ENCODE measurements around the gene CCT6A. TPM values are rescaled to one million over a fixed set of nuclear protein-coding genes. Genes with fewer than 3 reads are reported as not detected.
"Not testable (repeated sequence)": the region's sequence is repeated elsewhere in the genome, so short reads cannot be mapped to it uniquely, and the experiment has no call there.

Gene CCT6A
- total RNA-seq, 2 experiments from 2014 or later = 225 to 231 TPM

DNA sequence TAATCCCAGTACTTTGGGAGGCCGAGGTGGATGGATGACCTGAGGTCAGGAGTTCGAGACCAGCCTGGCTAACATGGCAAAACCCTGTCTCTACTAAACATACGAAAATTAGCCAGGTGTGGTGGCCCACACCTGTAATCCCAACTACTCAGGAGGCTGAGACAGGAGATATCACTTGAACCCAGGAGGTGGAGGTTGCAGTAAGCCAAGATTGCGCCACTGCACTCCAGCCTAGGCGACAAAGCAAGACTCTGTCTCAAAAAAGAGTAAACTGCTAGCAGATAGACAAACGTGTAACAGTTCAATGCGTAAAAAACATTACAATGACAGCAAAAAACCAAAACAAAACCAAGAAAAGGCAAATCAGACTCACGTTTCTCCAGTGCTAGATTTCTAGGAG lies 20.0 kb upstream of the CCT6A start:
- H3K27ac Mint-ChIP-seq; intact Hi-C loops (cut with micrococcal nuclease); H3K4me3 Mint-ChIP-seq; H3K4me1 Mint-ChIP-seq (ENCODE audit: low read depth); H3K9me3 Mint-ChIP-seq; H3K27me3 Mint-ChIP-seq (ENCODE audit: low read depth); DNase-seq: not testable (repeated sequence)
- CTCF ChIA-PET = interaction anchor here (0.9 kb wide), 1 partner anchor 38 kb away, joined by 3 read pairs; no protein-coding TSS in a partner anchor
- peaks cover 26% of the 10 kb centered on the region for H3K36me3 Mint-ChIP-seq (ENCODE audit: low read depth)

DNA sequence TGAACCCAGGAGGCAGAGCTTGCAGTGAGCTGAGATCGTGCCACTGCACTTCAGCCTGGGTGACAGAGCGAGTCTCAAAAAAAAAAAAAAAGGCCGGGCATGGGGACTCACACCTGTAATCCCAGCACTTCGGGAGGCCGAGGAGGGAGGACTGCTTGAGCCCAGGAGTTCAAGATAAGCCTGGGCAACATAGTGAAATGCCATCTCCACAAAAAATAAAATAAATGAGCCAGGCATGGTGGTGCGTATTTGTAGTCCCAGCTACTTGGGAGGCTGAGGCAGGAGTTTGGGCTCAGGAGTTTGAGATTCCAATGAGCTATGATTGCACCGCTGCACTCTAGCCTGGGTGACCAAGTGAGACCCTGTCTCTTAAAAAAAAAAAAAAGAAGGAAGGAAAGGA lies 19.0 kb upstream of the CCT6A start:
- H3K9me3 Mint-ChIP-seq; H3K4me1 Mint-ChIP-seq (ENCODE audit: low read depth); H3K27ac Mint-ChIP-seq; intact Hi-C loops (cut with micrococcal nuclease); DNase-seq; H3K4me3 Mint-ChIP-seq; H3K27me3 Mint-ChIP-seq (ENCODE audit: low read depth): not testable (repeated sequence)
- CTCF ChIA-PET = interaction anchor here (2.1 kb wide), 1 partner anchor 42 kb away, joined by 5 read pairs; no protein-coding TSS in a partner anchor
- peaks cover 23% of the 10 kb centered on the region for H3K36me3 Mint-ChIP-seq (ENCODE audit: low read depth)

- DNase-seq = peak; percentile 54
- H3K27ac Mint-ChIP-seq = peak overlapping the region; percentile 48
- CTCF ChIA-PET = interaction anchor here (0.9 to 2.1 kb wide), 3 partner anchors 17 to 70 kb away, joined by 3 to 5 read pairs (median 5); partner anchors contain the start of genes CCT6A and PSPH
- H3K27me3 Mint-ChIP-seq (ENCODE audit: low read depth) = no peaks in the 10 kb centered on the region
- peaks cover 21% of the 10 kb centered on the region for H3K36me3 Mint-ChIP-seq (ENCODE audit: low read depth)
- intact Hi-C loops (cut with micrococcal nuclease) = loop anchor here (1.0 kb wide), 1 partner anchor 17 kb away; the partner anchor contains the start of genes CCT6A and PSPH
- no peaks in the 10 kb centered on the region for H3K9me3 Mint-ChIP-seq
- H3K4me3 Mint-ChIP-seq = peak overlapping the region; percentile 82
- peaks cover 7% of the 10 kb centered on the region for H3K4me1 Mint-ChIP-seq (ENCODE audit: low read depth)
These were observed 17.7 kb upstream of the CCT6A start for GRCh38 chr7:56033671-56034432.

GRCh38 chr7:56040730-56041129 lies 10.8 kb upstream of the CCT6A start:
- Mint-ChIP-seq H3K27me3 (ENCODE audit: low read depth) (no peaks in the 10 kb centered on the region), H3K4me3 (no peak overlapping the region), H3K36me3 (ENCODE audit: low read depth) (peaks cover 13% of the 10 kb centered on the region), H3K27ac (no peak overlapping the region), H3K9me3 (no peaks in the 10 kb centered on the region), H3K4me1 (ENCODE audit: low read depth) (no peaks in the 10 kb centered on the region)
- DNase-seq = no peak
- CTCF ChIA-PET = interaction anchor here (0.6 to 0.7 kb wide), 2 partner anchors 20 to 25 kb away, joined by 3 read pairs; no protein-coding TSS in a partner anchor
- intact Hi-C loops (cut with micrococcal nuclease) = no loop called here

GRCh38 chr7:56045758-56046157 lies 5.8 kb upstream of the CCT6A start:
- H3K27ac Mint-ChIP-seq; DNase-seq; H3K4me3 Mint-ChIP-seq; H3K9me3 Mint-ChIP-seq; intact Hi-C loops (cut with micrococcal nuclease); CTCF ChIA-PET; H3K27me3 Mint-ChIP-seq (ENCODE audit: low read depth): not testable (repeated sequence)
- Mint-ChIP-seq H3K36me3 (ENCODE audit: low read depth) (peaks cover 13% of the 10 kb centered on the region), H3K4me1 (ENCODE audit: low read depth) (peaks cover 16% of the 10 kb centered on the region)

DNA sequence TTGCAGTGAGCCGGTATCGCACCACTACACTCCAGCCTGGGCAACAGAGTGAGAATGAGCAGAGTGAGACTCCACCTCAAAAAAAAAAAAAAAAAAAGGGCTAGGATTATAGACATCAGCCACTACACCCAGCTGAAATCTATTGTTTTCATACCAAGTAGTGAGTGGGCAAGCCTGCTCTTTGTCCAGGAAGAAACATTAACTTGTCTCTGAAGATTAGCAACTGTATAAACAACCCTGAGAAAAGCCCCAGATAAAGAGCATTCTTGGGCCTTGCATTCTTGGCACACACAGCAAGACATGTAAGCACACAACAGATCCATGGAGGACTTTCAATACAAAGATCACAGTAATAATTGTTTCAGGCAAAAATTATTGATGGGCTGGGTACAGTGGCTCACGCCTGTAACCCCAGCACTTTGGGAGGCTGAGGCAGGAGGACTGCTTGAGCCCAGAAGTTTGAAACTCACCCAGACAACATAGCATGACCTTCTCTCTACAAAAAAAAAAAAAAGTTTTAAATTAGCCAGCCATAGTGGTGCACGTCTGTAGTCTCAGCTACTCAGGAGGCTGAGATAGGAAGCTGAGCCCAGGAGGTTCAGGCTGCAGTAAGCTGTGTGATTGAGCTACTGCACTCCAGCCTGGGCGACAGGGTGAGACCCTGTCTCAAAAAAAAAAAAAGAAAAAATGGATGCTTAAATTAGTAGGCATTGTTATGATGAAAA lies 4.7 kb upstream of the CCT6A start:
- peaks cover 17% of the 10 kb centered on the region for H3K36me3 Mint-ChIP-seq (ENCODE audit: low read depth)
- H3K4me3 Mint-ChIP-seq = no peak overlapping the region
- H3K4me1 Mint-ChIP-seq (ENCODE audit: low read depth) = peaks cover 16% of the 10 kb centered on the region
- DNase-seq = no peak
- CTCF ChIA-PET = interaction anchor here (0.6 kb wide), 1 partner anchor 767 kb away, joined by 7 read pairs; no protein-coding TSS in a partner anchor
- no peak overlapping the region for H3K27ac Mint-ChIP-seq
- H3K27me3 Mint-ChIP-seq (ENCODE audit: low read depth) = no peaks in the 10 kb centered on the region
- intact Hi-C loops (cut with micrococcal nuclease) = no loop called here
- H3K9me3 Mint-ChIP-seq = no peaks in the 10 kb centered on the region

- H3K9me3 Mint-ChIP-seq; H3K27me3 Mint-ChIP-seq (ENCODE audit: low read depth); intact Hi-C loops (cut with micrococcal nuclease); H3K27ac Mint-ChIP-seq; H3K4me3 Mint-ChIP-seq; DNase-seq: not testable (repeated sequence)
- CTCF ChIA-PET = interaction anchor here (0.6 kb wide), 1 partner anchor 768 kb away, joined by 7 read pairs; no protein-coding TSS in a partner anchor
- H3K36me3 Mint-ChIP-seq (ENCODE audit: low read depth) = peaks cover 16% of the 10 kb centered on the region
- H3K4me1 Mint-ChIP-seq (ENCODE audit: low read depth) = peaks cover 18% of the 10 kb centered on the region
These were observed 4.0 kb upstream of the CCT6A start for GRCh38 chr7:56047446-56048116.

- CTCF ChIA-PET = no interaction called here
- Mint-ChIP-seq H3K27me3 (ENCODE audit: low read depth) (no peaks in the 10 kb centered on the region), H3K9me3 (no peaks in the 10 kb centered on the region), H3K4me1 (ENCODE audit: low read depth) (peaks cover 24% of the 10 kb centered on the region), H3K4me3 (no peak overlapping the region), H3K36me3 (ENCODE audit: low read depth) (peaks cover 17% of the 10 kb centered on the region), H3K27ac (no peak overlapping the region)
- DNase-seq = no peak
- intact Hi-C loops (cut with micrococcal nuclease) = no loop called here
These were observed 3.3 kb upstream of the CCT6A start for GRCh38 chr7:56048245-56048644.

GRCh38 chr7:56048763-56049162 lies 2.8 kb upstream of the CCT6A start:
- Mint-ChIP-seq H3K4me1 (ENCODE audit: low read depth) (peaks cover 29% of the 10 kb centered on the region), H3K36me3 (ENCODE audit: low read depth) (peaks cover 21% of the 10 kb centered on the region)
- H3K27me3 Mint-ChIP-seq (ENCODE audit: low read depth); H3K9me3 Mint-ChIP-seq; H3K27ac Mint-ChIP-seq; intact Hi-C loops (cut with micrococcal nuclease); H3K4me3 Mint-ChIP-seq; DNase-seq: not testable (repeated sequence)
- CTCF ChIA-PET = interaction anchor here (0.5 to 3.0 kb wide), 2 partner anchors 16 to 25 kb away, joined by 3 to 15 read pairs; no protein-coding TSS in a partner anchor

DNA sequence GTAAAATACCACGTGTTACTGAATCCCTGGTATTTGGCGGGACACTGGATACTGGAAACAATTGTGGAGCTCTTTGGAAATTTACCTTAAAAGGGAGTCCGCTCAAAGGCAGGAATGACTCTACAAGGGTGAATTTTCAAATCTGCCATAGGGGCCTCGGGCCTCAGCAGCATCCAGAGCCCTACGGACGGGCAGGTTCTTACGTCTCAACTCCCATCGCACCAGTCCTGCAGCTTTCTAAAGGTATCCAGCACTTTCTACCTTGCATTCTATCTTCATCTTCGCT lies 569 bp upstream of the CCT6A start:
- no peaks in the 10 kb centered on the region for H3K9me3 Mint-ChIP-seq
- peaks cover 48% of the 10 kb centered on the region for H3K4me1 Mint-ChIP-seq (ENCODE audit: low read depth)
- CTCF ChIA-PET = interaction anchor here (0.7 to 3.0 kb wide), 5 partner anchors 12 to 73 kb away, joined by 3 to 15 read pairs (median 4); no protein-coding TSS in a partner anchor

DNA sequence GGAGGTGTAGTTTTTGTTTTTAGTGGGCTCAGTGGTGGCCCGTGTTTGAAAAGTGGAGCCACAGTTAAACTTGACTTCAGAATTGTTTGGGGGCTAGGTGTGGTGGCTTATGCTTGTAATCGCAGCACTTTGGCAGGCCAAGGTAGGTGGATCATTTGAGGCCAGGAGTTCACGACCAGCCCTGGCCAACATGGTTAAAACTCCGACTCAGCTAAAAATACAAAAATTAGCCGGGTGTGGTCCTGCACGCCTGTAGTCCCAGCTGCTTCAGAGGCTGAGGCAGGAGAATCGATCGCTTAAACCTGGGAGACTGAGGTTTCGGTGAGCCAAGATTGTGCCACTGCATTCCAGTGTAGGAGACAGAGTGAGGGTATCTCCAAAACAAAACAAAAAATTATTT lies 1.8 kb downstream of the CCT6A start:
- Mint-ChIP-seq H3K4me3 (peak overlapping the region; percentile 68), H3K27ac (peak overlapping the region; percentile 56), H3K4me1 (ENCODE audit: low read depth) (peaks cover 54% of the 10 kb centered on the region), H3K36me3 (ENCODE audit: low read depth) (peaks cover 47% of the 10 kb centered on the region), H3K9me3 (no peaks in the 10 kb centered on the region), H3K27me3 (ENCODE audit: low read depth) (no peaks in the 10 kb centered on the region)
- no peak for DNase-seq
- CTCF ChIA-PET = interaction anchor here (1.1 kb wide), 2 partner anchors 12 to 36 kb away, joined by 3 read pairs; no protein-coding TSS in a partner anchor
- intact Hi-C loops (cut with micrococcal nuclease) = loop anchor here (5.0 kb wide), 1 partner anchor 521 kb away; no protein-coding TSS in a partner anchor

More for the DNA sequence above, 569 bp upstream of the CCT6A start:
- peak overlapping the region; percentile 95 for H3K27ac Mint-ChIP-seq
- intact Hi-C loops (cut with micrococcal nuclease) = loop anchor here (1.0 to 5.0 kb wide), 8 partner anchors 13 to 519 kb away; partner anchors contain the start of genes CHCHD2, MRPS17, NIPSNAP2 and SUMF2
- no peaks in the 10 kb centered on the region for H3K27me3 Mint-ChIP-seq (ENCODE audit: low read depth)
- H3K36me3 Mint-ChIP-seq (ENCODE audit: low read depth) = peaks cover 29% of the 10 kb centered on the region
- DNase-seq = no peak
- H3K4me3 Mint-ChIP-seq = peak overlapping the region; percentile 95

- H3K27ac Mint-ChIP-seq = peak overlapping the region; percentile 39
- no peaks in the 10 kb centered on the region for H3K27me3 Mint-ChIP-seq (ENCODE audit: low read depth)
- no peaks in the 10 kb centered on the region for H3K9me3 Mint-ChIP-seq
- intact Hi-C loops (cut with micrococcal nuclease) = loop anchor here (5.0 kb wide), 1 partner anchor 522 kb away; no protein-coding TSS in a partner anchor
- no peak for DNase-seq
- H3K4me3 Mint-ChIP-seq = peak overlapping the region; percentile 20
- H3K4me1 Mint-ChIP-seq (ENCODE audit: low read depth) = peaks cover 56% of the 10 kb centered on the region
- peaks cover 51% of the 10 kb centered on the region for H3K36me3 Mint-ChIP-seq (ENCODE audit: low read depth)
- CTCF ChIA-PET = interaction anchor here (0.6 to 1.1 kb wide), 5 partner anchors 12 to 412 kb away, joined by 3 to 5 read pairs (median 3); no protein-coding TSS in a partner anchor
These were observed 2.4 kb downstream of the CCT6A start for GRCh38 chr7:56053993-56054392.
